HG02588 (cell line): Measurements from ENCODE around the gene MICALL1.
A peak's percentile ranks its signal among the peaks of the same experiment; 100 is the strongest.

Source experiments
- ATAC-seq: cut with Tn5 transposase; IDR thresholded peaks from one replicate; pipeline ENCODE4 v1.9.1; 2021; ENCODE audit warnings: mild to moderate bottlenecking, moderate library complexity; ENCODE audit not compliant: unreplicated experiment

MICALL1 gene, protein sequence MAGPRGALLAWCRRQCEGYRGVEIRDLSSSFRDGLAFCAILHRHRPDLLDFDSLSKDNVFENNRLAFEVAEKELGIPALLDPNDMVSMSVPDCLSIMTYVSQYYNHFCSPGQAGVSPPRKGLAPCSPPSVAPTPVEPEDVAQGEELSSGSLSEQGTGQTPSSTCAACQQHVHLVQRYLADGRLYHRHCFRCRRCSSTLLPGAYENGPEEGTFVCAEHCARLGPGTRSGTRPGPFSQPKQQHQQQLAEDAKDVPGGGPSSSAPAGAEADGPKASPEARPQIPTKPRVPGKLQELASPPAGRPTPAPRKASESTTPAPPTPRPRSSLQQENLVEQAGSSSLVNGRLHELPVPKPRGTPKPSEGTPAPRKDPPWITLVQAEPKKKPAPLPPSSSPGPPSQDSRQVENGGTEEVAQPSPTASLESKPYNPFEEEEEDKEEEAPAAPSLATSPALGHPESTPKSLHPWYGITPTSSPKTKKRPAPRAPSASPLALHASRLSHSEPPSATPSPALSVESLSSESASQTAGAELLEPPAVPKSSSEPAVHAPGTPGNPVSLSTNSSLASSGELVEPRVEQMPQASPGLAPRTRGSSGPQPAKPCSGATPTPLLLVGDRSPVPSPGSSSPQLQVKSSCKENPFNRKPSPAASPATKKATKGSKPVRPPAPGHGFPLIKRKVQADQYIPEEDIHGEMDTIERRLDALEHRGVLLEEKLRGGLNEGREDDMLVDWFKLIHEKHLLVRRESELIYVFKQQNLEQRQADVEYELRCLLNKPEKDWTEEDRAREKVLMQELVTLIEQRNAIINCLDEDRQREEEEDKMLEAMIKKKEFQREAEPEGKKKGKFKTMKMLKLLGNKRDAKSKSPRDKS

GRCh38 chr22:37905534-37906363 is at the start of gene MICALL1:
Gene MICALL1, plus strand, starts transcription at chr22:37906297. Its CDS starts 126 bp downstream, at chr22:37906423.
- ATAC-seq: peak; percentile 72

GRCh38 chr22:37860796-37861421 is 45.2 kb upstream of the MICALL1 start:
- ATAC-seq: no peak

DNA sequence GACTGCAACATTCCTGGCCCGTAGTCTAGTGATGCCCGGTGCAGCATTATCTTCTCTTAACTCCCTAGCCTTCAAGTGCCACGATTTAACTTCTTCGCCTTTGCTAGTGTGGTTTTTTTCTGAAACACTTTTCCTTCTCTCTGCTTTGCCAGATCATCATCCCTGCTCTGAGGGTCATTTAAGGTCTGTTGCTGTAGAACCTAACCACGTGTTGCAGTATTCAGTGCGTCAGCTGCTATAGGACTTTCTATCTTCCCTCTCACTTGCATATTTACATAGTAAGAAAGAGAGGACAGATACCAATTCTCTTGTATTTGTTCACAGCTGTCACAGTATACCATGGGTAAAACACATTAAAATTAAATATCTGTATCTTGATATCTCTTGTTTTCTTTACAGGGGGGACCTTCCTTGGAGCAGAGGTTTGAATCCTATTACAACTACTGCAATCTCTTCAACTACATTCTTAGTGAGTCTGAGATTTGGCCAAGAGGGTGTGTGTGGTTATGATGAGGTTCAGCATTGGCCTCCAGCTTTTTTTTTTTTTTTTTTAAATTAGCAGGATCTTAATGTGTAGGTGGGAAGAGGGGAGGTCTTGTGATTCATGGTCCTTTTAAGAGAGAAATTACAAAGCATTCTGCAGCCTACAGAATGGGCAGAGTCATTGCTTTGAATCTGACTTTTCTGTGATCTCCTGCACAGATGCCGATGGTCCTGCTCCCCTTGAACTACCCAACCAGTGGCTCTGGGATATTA is 43.3 kb upstream of the MICALL1 start:
- ATAC-seq: no peak

DNA sequence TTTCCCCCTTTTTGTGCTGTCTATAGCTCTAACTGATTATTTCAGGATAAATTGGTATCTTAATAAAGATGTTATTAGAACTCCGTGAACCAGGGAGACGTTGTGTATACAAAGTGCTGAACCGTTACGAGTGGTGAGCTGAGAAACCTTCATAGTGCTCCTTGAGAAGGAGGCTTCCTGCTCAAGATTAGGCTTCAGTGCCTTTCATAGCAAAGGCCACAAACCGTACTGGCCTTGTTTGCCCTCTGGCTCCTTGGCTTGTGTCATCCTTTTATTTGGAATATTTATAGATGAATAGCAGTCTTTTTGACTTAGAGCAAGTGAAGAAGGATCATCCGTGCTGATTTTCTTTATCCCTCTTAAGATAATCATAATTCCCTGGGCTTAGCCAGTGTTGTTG is 40.6 kb upstream of the MICALL1 start:
- no peak for ATAC-seq

DNA sequence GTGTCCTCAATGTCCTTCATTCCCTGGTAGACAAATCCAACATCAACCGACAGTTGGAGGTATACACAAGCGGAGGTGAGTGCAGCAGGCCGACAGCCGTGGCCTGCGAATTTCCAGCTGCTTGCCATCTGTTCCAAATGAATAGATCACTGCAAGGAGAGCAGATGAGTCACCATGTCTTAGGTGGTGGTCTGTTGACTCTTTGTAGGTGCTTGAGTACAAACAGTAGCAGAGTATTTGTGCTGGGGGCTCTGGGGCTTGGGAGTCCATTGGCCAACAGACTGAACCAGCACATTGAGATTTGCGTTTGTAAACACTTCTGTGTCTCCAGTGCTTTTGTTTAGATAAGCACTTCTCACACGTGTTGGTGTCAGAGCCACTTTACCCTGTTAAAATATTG is 35.8 kb upstream of the MICALL1 start:
- no peak for ATAC-seq

- no peak for ATAC-seq
Measured at GRCh38 chr22:37880668-37881440, 25.2 kb upstream of the MICALL1 start.

DNA sequence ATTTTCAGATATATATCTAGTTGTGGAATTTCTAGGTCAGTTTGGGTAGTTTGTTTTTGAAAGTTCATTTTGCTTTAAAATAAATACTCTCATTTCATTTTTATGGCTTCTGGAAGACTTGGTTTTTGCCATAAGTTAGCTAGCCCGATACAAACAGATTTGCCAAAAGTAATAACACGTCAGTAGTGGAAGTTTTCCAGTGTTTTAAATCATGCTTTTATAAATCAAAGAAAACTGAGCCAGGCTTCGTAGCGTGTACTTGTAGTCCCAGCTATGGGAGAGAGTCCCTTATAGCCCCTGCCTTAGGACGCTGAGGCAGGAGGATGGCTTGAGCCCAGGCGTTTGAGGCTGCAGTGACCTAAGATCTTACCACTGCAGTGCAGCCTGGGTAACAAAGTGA is 21.7 kb upstream of the MICALL1 start:
- no peak for ATAC-seq

- no peak for ATAC-seq
Measured at GRCh38 chr22:37887584-37888378, 18.3 kb upstream of the MICALL1 start.

DNA sequence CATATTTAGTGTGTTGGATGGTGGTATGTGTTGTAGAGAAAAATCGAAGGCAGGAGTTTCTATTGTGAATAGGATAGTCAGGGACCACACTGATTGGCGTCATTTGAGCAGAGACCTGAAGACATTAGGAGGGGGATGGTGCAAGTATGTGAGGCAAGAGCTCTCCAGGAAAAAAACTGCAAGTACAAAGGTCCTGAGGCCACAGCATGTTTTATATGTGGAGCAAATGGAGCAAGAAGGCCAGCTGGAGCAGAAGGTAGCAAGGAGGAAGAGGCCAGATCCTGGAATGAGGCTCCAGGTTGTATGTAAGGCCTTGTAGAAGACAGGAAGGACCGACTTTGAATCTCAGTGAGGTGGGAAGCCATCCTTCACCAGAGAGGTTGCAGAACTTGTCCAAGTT is 14.2 kb upstream of the MICALL1 start:
- no peak for ATAC-seq

DNA sequence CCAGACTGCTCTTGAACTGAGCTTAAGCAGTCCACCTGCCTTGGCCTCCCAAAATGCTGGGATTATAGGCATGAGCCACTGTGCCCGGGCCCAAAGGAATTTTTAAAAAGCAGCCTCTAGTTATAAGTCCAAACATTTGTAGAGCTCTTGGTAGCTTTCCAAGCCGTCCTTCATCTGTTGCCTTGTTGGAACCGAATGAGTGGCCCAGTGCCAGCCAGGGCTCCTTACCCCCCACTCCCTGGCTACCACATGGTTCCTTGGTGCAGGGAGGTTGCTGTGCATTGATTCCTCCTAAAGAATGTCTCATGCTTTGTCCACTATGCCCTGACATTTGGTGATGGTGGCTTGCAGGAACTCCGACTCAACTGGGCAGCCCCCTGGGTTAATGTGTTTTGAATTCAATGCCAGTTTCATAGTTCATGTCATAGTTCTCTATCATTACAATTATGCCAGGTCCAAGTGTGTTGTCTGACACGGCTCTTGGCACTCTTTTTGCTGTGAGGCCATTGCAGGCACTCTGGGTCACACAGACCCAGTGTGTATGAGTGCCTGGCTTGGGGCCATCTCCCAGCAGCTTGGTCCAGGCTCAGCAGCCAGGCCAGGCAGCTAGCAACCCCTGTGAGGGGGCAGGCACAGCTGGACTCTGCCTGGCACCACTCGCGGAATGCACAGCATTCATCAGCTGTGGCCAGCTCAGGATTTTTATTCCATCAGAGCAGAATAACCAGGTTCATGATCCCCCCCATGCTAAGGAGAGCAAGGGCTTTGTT is 13.3 kb upstream of the MICALL1 start:
- ATAC-seq: no peak

- ATAC-seq: no peak
Measured at GRCh38 chr22:37893583-37893983, 12.5 kb upstream of the MICALL1 start.

GRCh38 chr22:37894939-37895670 is 11.0 kb upstream of the MICALL1 start:
- no peak for ATAC-seq

- ATAC-seq: no peak
Measured at GRCh38 chr22:37896181-37896592, 9.9 kb upstream of the MICALL1 start.

GRCh38 chr22:37896939-37897338 is 9.2 kb upstream of the MICALL1 start:
- ATAC-seq: no peak

GRCh38 chr22:37897807-37898206 is 8.3 kb upstream of the MICALL1 start:
- no peak for ATAC-seq

- ATAC-seq: no peak
Measured at GRCh38 chr22:37898441-37899181, 7.5 kb upstream of the MICALL1 start.
